Loucy (cell line): ENCODE measurements around the gene LOXHD1.

ENCODE experiments used
- H2AFZ ChIP-seq: fragments of 200-600 bp; sonication (generic); 2 replicates; pipeline ENCODE4 v1.6.0; 2016; ENCODE audit warnings: antibody characterized with exemption, mild to moderate bottlenecking, low read length, moderate library complexity
- H3F3A ChIP-seq: fragments of 200-600 bp; 2 replicates; pipeline ENCODE4 v1.6.0; 2016; ENCODE audit warnings: antibody characterized with exemption, low read depth, mild to moderate bottlenecking
- H3K27me3 ChIP-seq: fragments of 200-600 bp; sonication (generic); 2 replicates; pipeline ENCODE4 v1.6.1; 2014; ENCODE audit warnings: low read length, mild to moderate bottlenecking; ENCODE audit not compliant: insufficient read depth, poor library complexity, severe bottlenecking
- H3K36me3 ChIP-seq: fragments of 200-600 bp; sonication (generic); 2 replicates; pipeline ENCODE4 v1.6.1; 2016; ENCODE audit warnings: low read length; ENCODE audit not compliant: insufficient read depth
- H3K4me1 ChIP-seq: fragments of 200-600 bp; sonication (generic); 2 replicates; pipeline ENCODE4 v1.5.1; 2014; ENCODE audit warnings: low read length, mild to moderate bottlenecking; ENCODE audit not compliant: insufficient read depth, poor library complexity, severe bottlenecking
- H3K4me2 ChIP-seq: fragments of 200-600 bp; sonication (generic); 2 replicates; pipeline ENCODE4 v1.6.0; 2014; ENCODE audit warnings: antibody characterized with exemption, low read length, low read depth, mild to moderate bottlenecking; ENCODE audit not compliant: poor library complexity, severe bottlenecking
- H3K4me3 ChIP-seq: fragments of 200-600 bp; sonication (generic); 2 replicates; pipeline ENCODE4 v1.5.1; 2014; ENCODE audit warnings: low read length, mild to moderate bottlenecking, mixed read lengths; ENCODE audit not compliant: poor library complexity, severe bottlenecking
- H3K79me2 ChIP-seq: fragments of 200-600 bp; sonication (generic); 2 replicates; pipeline ENCODE4 v1.6.1; 2014; ENCODE audit warnings: low read length; ENCODE audit not compliant: insufficient read depth
- H3K9ac ChIP-seq: fragments of 200-600 bp; sonication (generic); 2 replicates; pipeline ENCODE4 v1.6.0; 2014; ENCODE audit warnings: mild to moderate bottlenecking, low read depth, low read length, moderate library complexity; ENCODE audit not compliant: poor library complexity, severe bottlenecking
- H3K9me2 ChIP-seq: fragments of 200-600 bp; sonication (generic); replicated peaks from 2 replicates; pipeline ENCODE4 v1.6.1; 2016; ENCODE audit warnings: low read depth, low read length, mixed read lengths
- H3K9me3 ChIP-seq: fragments of 200-600 bp; sonication (generic); 2 replicates; pipeline ENCODE4 v1.6.1; 2014; ENCODE audit warnings: mild to moderate bottlenecking, antibody characterized with exemption, low read length, low read depth; ENCODE audit not compliant: insufficient read depth
- H4K20me1 ChIP-seq: fragments of 200-600 bp; sonication (generic); 2 replicates; pipeline ENCODE4 v1.6.0; 2014; ENCODE audit warnings: antibody characterized with exemption, low read length, mild to moderate bottlenecking; ENCODE audit not compliant: insufficient read depth, poor library complexity, severe bottlenecking
- EZH2phosphoT487 ChIP-seq: fragments of 200-600 bp; IDR thresholded peaks from 2 replicates; pipeline ENCODE4 v1.6.1; 2018; ENCODE audit warnings: antibody characterized with exemption, mild to moderate bottlenecking, moderate library complexity, borderline replicate concordance
- TF ChIP-seq, protein P1 (sequence below): fragments of 200-600 bp; sonication (generic); conservative IDR thresholded peaks from 2 replicates; pipeline ENCODE4 v1.5.1; 2014; ENCODE audit warnings: mild to moderate bottlenecking, antibody characterized with exemption, low read length

LOXHD1 gene

DNA sequence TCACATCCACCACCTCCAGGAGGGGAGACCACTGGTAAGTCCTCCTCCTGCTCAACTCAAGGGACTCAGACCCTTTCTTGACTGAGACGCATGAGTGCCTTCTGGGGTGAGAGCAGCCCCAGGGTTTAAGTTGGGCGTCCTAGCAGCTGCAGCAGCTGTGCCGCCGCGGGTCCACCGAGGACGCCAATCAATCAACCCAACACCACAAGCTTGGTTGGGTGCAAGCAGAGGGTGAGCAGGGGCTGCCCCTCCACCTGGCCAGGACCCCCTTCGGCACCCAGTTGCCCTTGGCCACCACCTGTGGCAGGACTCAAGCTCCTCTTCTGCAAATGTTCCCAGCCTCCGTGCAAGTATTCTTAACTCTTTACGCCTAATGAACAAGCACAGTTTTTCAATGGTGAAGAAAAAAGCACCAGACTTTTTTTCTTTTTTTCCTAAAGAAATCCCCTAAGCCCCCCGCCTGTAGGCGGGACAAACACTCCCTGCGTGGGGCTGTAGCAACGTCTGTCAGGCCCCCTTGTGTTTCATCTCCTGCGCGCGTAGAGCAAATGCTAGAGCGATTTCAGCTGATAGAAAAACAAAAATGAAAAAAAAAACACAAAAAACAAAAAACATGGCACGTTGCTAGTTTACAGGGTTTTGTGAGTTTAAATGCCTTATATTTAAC, 197.1 kb downstream of the LOXHD1 start:
- no peak overlapping the region for H3K4me2 ChIP-seq
- H3K79me2 ChIP-seq, result no peaks in the 10 kb centered on the region
- no peak overlapping the region for H3K4me3 ChIP-seq
- no peaks in the 10 kb centered on the region for H3K9me2 ChIP-seq
- H4K20me1 ChIP-seq, result no peaks in the 10 kb centered on the region
- no peak overlapping the region for H2AFZ ChIP-seq
- H3K4me1 ChIP-seq, result no peaks in the 10 kb centered on the region
- no peak overlapping the region for H3K9ac ChIP-seq
- TF ChIP-seq, protein P1, sequence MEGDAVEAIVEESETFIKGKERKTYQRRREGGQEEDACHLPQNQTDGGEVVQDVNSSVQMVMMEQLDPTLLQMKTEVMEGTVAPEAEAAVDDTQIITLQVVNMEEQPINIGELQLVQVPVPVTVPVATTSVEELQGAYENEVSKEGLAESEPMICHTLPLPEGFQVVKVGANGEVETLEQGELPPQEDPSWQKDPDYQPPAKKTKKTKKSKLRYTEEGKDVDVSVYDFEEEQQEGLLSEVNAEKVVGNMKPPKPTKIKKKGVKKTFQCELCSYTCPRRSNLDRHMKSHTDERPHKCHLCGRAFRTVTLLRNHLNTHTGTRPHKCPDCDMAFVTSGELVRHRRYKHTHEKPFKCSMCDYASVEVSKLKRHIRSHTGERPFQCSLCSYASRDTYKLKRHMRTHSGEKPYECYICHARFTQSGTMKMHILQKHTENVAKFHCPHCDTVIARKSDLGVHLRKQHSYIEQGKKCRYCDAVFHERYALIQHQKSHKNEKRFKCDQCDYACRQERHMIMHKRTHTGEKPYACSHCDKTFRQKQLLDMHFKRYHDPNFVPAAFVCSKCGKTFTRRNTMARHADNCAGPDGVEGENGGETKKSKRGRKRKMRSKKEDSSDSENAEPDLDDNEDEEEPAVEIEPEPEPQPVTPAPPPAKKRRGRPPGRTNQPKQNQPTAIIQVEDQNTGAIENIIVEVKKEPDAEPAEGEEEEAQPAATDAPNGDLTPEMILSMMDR, result no peak
- TF ChIP-seq EZH2phosphoT487, result no peak
- no peaks in the 10 kb centered on the region for H3F3A ChIP-seq
- H3K27me3 ChIP-seq, result no peaks in the 10 kb centered on the region
- H3K9me3 ChIP-seq, result no peaks in the 10 kb centered on the region
- no peaks in the 10 kb centered on the region for H3K36me3 ChIP-seq

DNA sequence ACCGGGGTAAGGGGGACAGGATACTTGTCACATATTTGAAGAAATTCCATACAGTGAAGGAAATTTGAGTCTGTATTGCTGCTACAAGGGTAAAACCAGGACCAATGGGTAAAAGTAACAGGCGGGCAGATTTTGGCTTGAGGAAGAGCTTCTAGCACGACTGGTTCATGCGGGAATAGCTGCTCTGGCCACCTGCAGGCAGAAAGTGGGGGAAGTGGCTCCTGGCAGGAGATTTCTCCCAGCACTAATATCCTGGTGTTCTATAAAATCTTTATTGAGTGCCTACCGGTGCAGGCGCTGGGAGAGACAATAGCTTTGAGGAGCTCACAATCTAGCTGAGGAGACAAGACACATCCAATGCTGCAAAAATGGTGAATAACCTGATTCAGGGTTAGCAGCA, 198.5 kb downstream of the LOXHD1 start:
- H3K36me3 ChIP-seq, result no peaks in the 10 kb centered on the region
- H4K20me1 ChIP-seq, result no peaks in the 10 kb centered on the region
- H3K27me3 ChIP-seq, result no peaks in the 10 kb centered on the region
- no peak overlapping the region for H3K9ac ChIP-seq
- H3K9me2 ChIP-seq, result no peaks in the 10 kb centered on the region
- H3K79me2 ChIP-seq, result no peaks in the 10 kb centered on the region
- H3K9me3 ChIP-seq, result no peaks in the 10 kb centered on the region
- H3K4me2 ChIP-seq, result no peak overlapping the region
- H3F3A ChIP-seq, result no peaks in the 10 kb centered on the region
- H3K4me1 ChIP-seq, result no peaks in the 10 kb centered on the region
- H2AFZ ChIP-seq, result no peak overlapping the region
- no peak for TF ChIP-seq EZH2phosphoT487
- TF ChIP-seq, protein P1, result no peak
- no peak overlapping the region for H3K4me3 ChIP-seq

DNA sequence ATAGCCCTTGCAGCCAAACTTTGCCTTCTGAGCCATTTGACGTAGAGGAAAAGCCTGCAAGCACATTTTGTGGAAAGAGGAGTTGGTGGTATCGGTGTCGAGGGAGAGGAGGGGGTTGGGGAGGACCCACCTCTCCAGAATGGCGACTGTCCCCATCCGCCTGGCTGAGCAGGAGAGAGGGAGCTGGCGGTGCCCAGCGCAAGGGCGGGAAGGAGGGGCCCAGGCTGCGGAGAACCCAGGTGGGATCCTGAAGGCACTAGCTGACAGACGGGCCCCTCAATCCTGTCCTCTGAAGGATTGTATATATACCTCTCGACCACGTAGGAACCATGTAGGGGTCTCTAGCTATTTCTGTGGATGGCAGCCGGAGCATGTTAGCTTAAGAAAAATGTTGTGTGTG, 200.3 kb downstream of the LOXHD1 start:
- H3K79me2 ChIP-seq, result no peaks in the 10 kb centered on the region
- no peak overlapping the region for H3K4me3 ChIP-seq
- H3F3A ChIP-seq, result no peaks in the 10 kb centered on the region
- H3K36me3 ChIP-seq, result no peaks in the 10 kb centered on the region
- no peak overlapping the region for H2AFZ ChIP-seq
- no peaks in the 10 kb centered on the region for H3K27me3 ChIP-seq
- H3K9me2 ChIP-seq, result no peaks in the 10 kb centered on the region
- no peaks in the 10 kb centered on the region for H3K4me1 ChIP-seq
- H3K9ac ChIP-seq, result no peak overlapping the region
- no peak overlapping the region for H3K4me2 ChIP-seq
- no peak for TF ChIP-seq EZH2phosphoT487
- TF ChIP-seq, protein P1, result no peak
- H4K20me1 ChIP-seq, result no peaks in the 10 kb centered on the region
- H3K9me3 ChIP-seq, result no peaks in the 10 kb centered on the region; the same call in 1 of the 2 replicates
